AG09309 (cell line): Measurements from ENCODE around the gene HOXB7.
A peak's percentile ranks its signal among the peaks of the same experiment; 100 is the strongest.

Source experiments
- DNase-seq: peaks from one replicate; pipeline ENCODE4 v3.0.0-alpha.2; 2010; ENCODE audit warnings: low read depth
- H3K4me3 ChIP-seq: 2 replicates; pipeline ENCODE4 v1.5.1; 2011; ENCODE audit warnings: mild to moderate bottlenecking, low read depth, low read length, moderate library complexity; ENCODE audit not compliant: control insufficient read depth
- TF ChIP-seq, protein P1 (sequence below): IDR thresholded peaks from 2 replicates; pipeline ENCODE4 v1.5.1; 2011; ENCODE audit warnings: mild to moderate bottlenecking, low read depth, low read length, inconsistent platforms; ENCODE audit not compliant: insufficient read depth, control insufficient read depth; ENCODE audit errors: missing control alignments

Gene HOXB7

DNA sequence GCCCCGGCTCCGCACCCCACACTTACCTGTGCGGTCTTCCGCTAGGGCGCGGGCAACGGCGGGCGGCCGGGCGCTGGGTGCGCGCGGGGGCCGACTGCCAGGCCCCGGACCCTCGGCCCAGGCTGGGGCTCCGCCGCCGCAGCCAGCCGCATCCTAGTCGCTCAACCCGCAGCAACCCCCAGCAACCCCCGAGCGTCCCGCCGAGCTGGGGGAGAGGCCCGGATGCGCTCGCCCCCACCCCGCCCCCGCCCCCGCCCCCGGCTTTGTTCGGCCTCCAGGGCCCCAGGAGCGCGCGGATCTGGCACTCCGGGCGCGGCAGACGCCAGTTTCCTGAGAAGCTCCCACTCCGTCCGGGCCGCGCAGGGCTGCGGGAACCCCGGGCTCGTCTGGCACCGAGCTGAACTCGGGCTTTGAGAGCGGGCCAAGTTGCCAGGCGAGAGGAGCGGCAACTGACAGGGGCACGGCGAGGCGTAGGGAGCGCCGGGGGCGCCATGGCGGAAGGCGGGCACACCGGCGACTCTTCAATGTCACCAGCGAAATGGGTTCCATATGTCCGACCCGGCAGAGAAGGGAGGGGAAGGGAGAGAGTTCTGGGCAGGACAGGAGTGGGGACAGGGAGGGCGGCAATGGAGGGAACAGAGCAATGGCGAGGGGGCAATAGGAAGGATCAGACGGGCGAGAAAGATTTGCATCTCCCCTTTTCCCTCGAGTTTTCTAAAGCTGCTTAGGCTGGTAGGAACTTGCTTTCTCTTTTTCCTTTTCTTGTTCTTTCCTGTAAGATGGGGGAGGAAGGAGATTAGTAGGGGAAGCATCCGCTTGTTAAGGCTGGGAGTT lies 46.4 kb downstream of the HOXB7 start:
- peak overlapping the region; percentile 8; the same call in 1 of the 2 replicates for H3K4me3 ChIP-seq
- TF ChIP-seq, protein P1, sequence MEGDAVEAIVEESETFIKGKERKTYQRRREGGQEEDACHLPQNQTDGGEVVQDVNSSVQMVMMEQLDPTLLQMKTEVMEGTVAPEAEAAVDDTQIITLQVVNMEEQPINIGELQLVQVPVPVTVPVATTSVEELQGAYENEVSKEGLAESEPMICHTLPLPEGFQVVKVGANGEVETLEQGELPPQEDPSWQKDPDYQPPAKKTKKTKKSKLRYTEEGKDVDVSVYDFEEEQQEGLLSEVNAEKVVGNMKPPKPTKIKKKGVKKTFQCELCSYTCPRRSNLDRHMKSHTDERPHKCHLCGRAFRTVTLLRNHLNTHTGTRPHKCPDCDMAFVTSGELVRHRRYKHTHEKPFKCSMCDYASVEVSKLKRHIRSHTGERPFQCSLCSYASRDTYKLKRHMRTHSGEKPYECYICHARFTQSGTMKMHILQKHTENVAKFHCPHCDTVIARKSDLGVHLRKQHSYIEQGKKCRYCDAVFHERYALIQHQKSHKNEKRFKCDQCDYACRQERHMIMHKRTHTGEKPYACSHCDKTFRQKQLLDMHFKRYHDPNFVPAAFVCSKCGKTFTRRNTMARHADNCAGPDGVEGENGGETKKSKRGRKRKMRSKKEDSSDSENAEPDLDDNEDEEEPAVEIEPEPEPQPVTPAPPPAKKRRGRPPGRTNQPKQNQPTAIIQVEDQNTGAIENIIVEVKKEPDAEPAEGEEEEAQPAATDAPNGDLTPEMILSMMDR = no peak
- DNase-seq = no peak

DNA sequence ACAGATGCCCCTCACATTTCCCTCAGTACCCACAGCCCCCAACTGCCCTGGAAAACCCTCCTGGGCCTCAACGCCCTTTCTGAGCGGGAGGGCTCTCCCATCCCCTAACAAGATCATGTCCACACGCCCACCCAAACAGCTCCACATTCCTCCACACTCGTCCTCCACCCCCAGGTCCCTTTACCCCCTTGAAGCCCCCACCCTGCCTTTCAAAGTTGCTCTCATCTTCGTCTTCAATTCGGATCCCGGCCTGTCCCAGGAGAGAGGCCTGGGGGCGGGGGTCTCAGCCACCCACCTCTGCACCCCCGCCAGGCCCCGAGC lies 47.0 kb downstream of the HOXB7 start:
- TF ChIP-seq, protein P1 = no peak
- no peak overlapping the region for H3K4me3 ChIP-seq
- DNase-seq = no peak

DNA sequence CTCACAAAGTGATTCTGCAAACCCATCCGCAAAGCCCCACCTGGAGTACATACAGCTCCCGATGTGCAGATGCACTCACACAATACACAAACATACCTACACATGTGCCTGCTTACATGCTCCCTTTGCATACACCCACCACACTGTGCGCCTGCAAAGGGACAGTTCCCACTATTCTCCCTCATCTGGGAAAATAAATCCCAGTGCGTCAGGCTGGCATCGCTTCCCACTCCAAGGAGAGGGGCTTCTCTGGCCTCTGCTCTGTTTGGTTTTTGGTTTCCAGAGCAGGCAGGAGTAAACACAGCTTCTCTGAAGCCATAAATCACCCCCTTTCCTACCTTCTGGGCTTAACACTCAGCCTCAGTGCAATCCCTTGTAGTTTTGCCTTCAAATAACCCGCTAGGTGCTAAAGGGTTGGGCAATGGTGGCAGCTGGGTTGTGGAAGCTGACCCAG lies 47.4 kb downstream of the HOXB7 start:
- no peak overlapping the region for H3K4me3 ChIP-seq
- no peak for DNase-seq
- TF ChIP-seq, protein P1 = no peak

DNA sequence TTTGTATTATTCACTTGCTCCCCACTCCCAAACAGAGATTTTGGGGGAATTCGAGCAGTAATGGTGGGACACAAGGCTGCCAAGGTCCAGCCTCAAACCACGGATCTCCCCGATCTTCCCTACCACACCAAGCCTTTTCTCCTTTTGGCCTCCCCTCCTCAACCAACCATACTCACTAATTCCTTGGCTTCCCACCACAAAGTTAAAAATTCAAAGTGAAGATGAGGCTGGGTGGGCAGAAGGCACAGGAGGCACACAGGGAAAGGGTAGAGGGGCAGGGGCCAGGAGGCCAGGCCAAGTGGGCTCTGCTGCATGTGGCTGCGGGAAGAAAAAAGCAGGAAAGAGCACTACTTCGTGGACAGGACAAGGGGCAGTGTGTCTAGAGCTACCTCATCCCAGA lies 47.9 kb downstream of the HOXB7 start:
- H3K4me3 ChIP-seq = no peak overlapping the region
- no peak for DNase-seq
- TF ChIP-seq, protein P1 = no peak

DNA sequence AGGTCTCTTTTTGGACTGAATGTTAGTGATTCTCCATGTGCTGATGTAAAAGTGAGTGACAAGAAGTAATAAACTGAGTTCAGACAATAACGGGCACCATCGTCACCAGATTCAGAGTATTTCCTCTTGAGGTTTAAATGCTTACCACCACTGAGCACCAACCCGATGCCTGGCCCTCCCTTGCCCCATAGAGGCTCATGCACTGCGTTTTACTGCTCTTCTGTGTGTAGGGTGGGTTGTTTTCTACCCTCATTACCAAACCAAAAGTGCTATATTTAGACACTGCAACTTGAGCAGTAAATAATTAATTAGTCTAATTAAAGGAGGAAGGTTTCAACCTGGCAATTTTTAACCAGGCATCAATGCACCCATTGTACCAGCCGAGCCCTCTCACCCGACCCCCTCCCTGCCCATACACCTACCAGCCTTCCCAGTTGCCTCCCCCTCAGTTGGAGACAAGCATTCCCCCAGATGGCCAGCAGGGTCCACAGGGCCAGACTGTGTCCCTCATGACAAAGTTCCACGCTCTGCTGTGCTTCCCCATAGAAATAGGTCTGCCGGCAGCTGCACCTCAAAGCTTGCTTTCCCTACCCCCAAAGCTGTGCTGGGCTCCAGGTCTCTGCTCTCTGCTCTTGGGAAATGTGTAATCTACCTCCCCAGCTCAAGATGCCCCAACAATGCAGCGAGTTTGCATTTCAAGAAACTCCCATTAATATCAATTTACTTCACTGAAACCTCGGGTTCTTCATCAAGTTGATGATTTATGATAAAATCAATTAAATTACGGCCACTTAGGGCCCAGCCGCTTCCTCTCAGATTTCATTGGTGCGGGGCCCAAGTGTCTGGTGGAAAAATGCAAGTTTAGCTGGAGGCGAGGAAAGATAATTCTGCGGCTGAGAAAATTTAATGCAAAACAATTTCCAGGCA lies 48.7 kb downstream of the HOXB7 start:
- H3K4me3 ChIP-seq = no peak overlapping the region
- no peak for DNase-seq
- TF ChIP-seq, protein P1 = peak; percentile 10

DNA sequence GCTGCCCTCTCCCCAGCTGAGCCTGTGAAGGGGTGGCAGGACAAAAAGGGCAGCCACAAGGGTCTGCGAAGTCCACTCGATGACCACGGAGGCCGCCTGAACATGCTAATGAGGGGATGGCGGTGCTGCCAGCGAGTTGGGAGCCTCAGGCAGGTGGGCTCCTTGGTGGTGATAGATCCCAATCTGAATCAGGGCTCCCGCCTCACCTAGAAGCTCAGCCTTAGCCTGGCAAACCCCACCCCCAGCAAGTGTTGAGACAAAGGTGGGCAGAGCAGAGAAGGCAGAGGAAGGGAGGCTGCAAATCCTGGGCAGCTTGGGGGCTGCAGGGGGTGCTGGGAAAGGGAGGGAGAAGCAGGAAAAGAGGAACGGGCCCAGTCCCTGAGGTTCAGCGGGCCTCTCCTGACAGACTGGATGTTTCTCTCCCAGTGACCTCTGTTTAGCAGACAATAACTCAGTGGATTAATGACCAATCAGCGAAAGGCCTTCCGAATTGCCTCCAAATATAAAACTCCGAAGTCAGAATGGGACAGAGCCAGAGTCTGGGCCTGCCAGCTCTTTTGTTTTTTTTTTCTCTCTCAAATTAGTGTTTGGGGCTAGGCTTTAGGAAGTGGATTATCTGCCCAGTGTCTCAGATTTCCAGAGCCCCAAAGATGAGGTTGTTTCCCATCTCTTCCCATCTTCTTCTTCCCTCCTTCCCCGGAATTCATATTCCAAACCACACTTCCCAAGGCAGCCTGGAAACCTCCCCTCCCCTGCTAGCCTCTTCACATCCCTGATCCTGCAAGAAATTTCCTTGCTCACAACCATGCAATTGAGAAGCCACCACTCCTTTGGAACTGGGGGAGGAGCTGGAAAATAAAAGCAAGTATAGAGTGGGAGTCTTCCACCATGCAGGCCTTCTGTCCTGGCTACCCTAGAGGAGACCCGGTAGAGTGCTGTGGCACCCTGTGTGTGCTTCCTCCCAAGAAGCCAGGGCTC lies 50.7 kb downstream of the HOXB7 start:
- no peak overlapping the region for H3K4me3 ChIP-seq
- DNase-seq = no peak
- TF ChIP-seq, protein P1 = no peak
